Tibial nerve (tissue), 4 donors: ENCODE results near the gene MICALL2. TPM values are rescaled to one million over a fixed set of nuclear protein-coding genes. Genes with fewer than 3 reads are reported as not detected.

ENCODE experiments used
- DNase-seq, 2 donors: peaks; one replicate each; pipeline ENCODE4 v3.0.0-alpha.2; 2019; ENCODE audit warnings: low spot score in 2 of 2
- H3K27ac ChIP-seq, 4 donors: fragments of 200-600 bp; sonication (generic) in 3 of 4; one replicate each; pipeline ENCODE4 v1.5.1; 2017 to 2019; ENCODE audit warnings: mild to moderate bottlenecking in 1 of 4
- H3K27me3 ChIP-seq, 2 donors: fragments of 200-600 bp; sonication (generic) in 1 of 2; one replicate each; pipeline versions ENCODE4 v1.5.1 to v1.6.0; 2017 to 2019
- H3K36me3 ChIP-seq, 3 donors: fragments of 200-600 bp; sonication (generic); one replicate each; pipeline ENCODE4 v1.5.1; 2018 to 2019
- H3K4me1 ChIP-seq, 4 donors: fragments of 200-600 bp; sonication (generic) in 3 of 4; one replicate each; pipeline ENCODE4 v1.5.1; 2017 to 2019
- H3K4me3 ChIP-seq, 4 donors: fragments of 200-600 bp; sonication (generic) in 3 of 4; one replicate each; pipeline ENCODE4 v1.5.1; 2017 to 2019; ENCODE audit warnings: mild to moderate bottlenecking in 1 of 4, moderate library complexity in 1 of 4
- H3K9me3 ChIP-seq, 4 donors: fragments of 200-600 bp; sonication (generic) in 3 of 4; one replicate each; pipeline ENCODE4 v1.5.1; 2017 to 2019
- EP300 ChIP-seq, 2 donors: sonication (generic); formaldehyde crosslinking; IDR thresholded peaks; one replicate each; pipeline ENCODE4 v1.6.1; 2017; ENCODE audit warnings: antibody characterized with exemption in 2 of 2, mild to moderate bottlenecking in 1 of 2
- POLR2A ChIP-seq, 2 donors: fragments of 450-650 bp; IDR thresholded peaks; one replicate each; pipeline ENCODE4 v1.6.1; 2017; ENCODE audit warnings: antibody characterized with exemption in 2 of 2, mild to moderate bottlenecking in 2 of 2, moderate library complexity in 2 of 2
- WGBS, 2 donors: methylation state at CpG; one replicate each; pipeline ENCODE4 v1.1.5; 2018; 5-methylcytosine and 5-hydroxymethylcytosine counted together
- total RNA-seq, 4 donors: library from RNA; depleted of rRNA; stranded (reverse); fragments of >200 nt; gene quantifications; one replicate each; pipeline ENCODE4 v1.1.0, GENCODE V29; 2016
- TF ChIP-seq, protein P1 (sequence below), 5 experiments: fragments of 200-600 bp in 3 of 5; fragments of 450-650 bp in 2 of 5; sonication (generic) in 3 of 5; IDR thresholded peaks; one replicate each; pipeline ENCODE4 v1.5.1; 2016 to 2019; ENCODE audit warnings: antibody characterized with exemption in 5 of 5, mild to moderate bottlenecking in 3 of 5, moderate library complexity in 2 of 5

The MICALL2 gene
- total RNA-seq, 4 donors from 2014 or later = 67.6 to 153 (median 104) TPM

DNA sequence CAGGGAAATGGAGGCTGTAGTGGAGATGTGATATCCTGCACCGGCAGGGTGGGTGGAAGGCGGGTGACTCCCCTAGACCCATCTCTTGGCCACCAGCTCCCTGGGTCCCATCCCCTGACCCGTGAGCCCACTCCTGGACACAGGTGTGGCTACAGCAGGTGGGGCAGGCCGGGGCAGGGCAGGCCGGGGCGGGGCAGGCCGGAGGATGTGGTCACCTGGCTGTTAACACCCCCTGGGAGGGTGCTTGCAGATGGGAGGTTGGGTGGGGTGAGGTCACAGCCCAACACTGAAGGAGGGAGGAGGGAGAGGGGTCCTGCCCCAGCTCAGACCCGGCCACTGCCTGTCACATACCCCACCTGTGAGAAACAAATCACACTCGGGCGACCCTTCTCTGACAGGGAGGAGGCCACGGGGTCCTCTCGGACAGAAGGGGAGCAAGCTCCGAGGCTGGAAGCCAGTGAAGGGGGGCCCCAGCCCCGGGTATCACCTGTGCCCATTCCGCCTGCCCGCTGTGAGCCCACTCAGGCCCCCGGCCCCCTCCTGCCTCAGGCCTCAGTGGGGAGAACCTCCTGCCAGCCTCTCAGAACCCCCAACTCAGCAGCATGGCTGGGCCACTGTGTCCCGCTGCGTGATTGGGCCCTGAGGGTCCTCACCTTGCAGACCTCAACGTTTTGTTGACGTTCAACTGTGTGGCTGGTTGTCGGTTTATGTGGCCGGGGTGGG lies 74.0 kb downstream of the MICALL2 start:
- WGBS, 2 donors = 63 to 68% methylated on average over 19 to 22 of the region's 23 CpGs
- TF ChIP-seq POLR2A (IDR thresholded peaks at IDR 0.05) (no peak), EP300 (IDR thresholded peaks at IDR 0.05) (no peak)
- TF ChIP-seq, protein P1, sequence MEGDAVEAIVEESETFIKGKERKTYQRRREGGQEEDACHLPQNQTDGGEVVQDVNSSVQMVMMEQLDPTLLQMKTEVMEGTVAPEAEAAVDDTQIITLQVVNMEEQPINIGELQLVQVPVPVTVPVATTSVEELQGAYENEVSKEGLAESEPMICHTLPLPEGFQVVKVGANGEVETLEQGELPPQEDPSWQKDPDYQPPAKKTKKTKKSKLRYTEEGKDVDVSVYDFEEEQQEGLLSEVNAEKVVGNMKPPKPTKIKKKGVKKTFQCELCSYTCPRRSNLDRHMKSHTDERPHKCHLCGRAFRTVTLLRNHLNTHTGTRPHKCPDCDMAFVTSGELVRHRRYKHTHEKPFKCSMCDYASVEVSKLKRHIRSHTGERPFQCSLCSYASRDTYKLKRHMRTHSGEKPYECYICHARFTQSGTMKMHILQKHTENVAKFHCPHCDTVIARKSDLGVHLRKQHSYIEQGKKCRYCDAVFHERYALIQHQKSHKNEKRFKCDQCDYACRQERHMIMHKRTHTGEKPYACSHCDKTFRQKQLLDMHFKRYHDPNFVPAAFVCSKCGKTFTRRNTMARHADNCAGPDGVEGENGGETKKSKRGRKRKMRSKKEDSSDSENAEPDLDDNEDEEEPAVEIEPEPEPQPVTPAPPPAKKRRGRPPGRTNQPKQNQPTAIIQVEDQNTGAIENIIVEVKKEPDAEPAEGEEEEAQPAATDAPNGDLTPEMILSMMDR (IDR thresholded peaks at IDR 0.05) = no peak
- Histone ChIP-seq H3K36me3 (no peaks in the 10 kb centered on the region), H3K27me3 (peaks cover 0 to 93% of the 10 kb centered on the region in 2 donors), H3K4me3 (no peak overlapping the region), H3K27ac (no peak overlapping the region), H3K4me1 (no peaks in the 10 kb centered on the region), H3K9me3 (peaks cover 0 to 4% (median 0%) of the 10 kb centered on the region in 4 donors)
- no peak for DNase-seq

Other genes starting within 250 kb of the MICALL2 start
- gene UNCX, start 226.6 kb downstream of the MICALL2 start, total RNA-seq = not detected
- gene INTS1, start 44.9 kb upstream of the MICALL2 start, total RNA-seq = 10 to 100 TPM; 45.7 to 81.6 (median 52.3) TPM
- 100 to 1,000 TPM in 2 of 4 donors, 10 to 100 TPM in 2; 41.3 to 117 (median 74.5) TPM for gene MAFK, start 71.2 kb upstream of the MICALL2 start, total RNA-seq
- gene TMEM184A, start 96.7 kb upstream of the MICALL2 start, total RNA-seq = 1 to 10 TPM in 1 of 4 donors, under 1 TPM in 1, not detected in 2; 0.66 to 2.5 TPM
- gene PSMG3, start 110.6 kb upstream of the MICALL2 start, total RNA-seq = 10 to 100 TPM; 36.3 to 42.3 (median 39.5) TPM
- 1 to 10 TPM in 2 of 4 donors, under 1 TPM in 2; 0.21 to 2.4 (median 1.5) TPM for gene ELFN1, start 210.8 kb upstream of the MICALL2 start, total RNA-seq